Urinary bladder (tissue), 4 donors: ENCODE results near the gene MAPK9. TPM values are rescaled to one million over a fixed set of nuclear protein-coding genes. Genes with fewer than 3 reads are reported as not detected.

Source experiments
- DNase-seq: peaks from one replicate; pipeline ENCODE4 v3.0.0-alpha.2; 2015; ENCODE audit errors: extremely low spot score
- H3K27ac ChIP-seq: one replicate; pipeline ENCODE4 v1.5.1; 2013; ENCODE audit warnings: low read depth, mild to moderate bottlenecking, moderate library complexity
- H3K36me3 ChIP-seq: one replicate; pipeline ENCODE4 v1.6.1; 2013; ENCODE audit warnings: mild to moderate bottlenecking, moderate library complexity; ENCODE audit not compliant: insufficient read depth
- H3K4me1 ChIP-seq: one replicate; pipeline ENCODE4 v1.6.1; 2013; ENCODE audit warnings: mild to moderate bottlenecking, moderate library complexity; ENCODE audit not compliant: insufficient read depth
- H3K4me3 ChIP-seq: one replicate; pipeline ENCODE4 v1.5.1; 2013; ENCODE audit warnings: low read depth, low read length
- WGBS: extraction: QIAGEN DNeasy Blood & Tissue Kit; methylation state at CpG from one replicate; pipeline ENCODE4 v1.1.7; 2013; 5-methylcytosine and 5-hydroxymethylcytosine counted together
- polyA plus RNA-seq: library from polyadenylated mRNA; stranded (reverse); fragments of 200-250 nt; gene quantifications from one replicate; pipeline ENCODE4 v1.2.3, GENCODE V29; 2013
- total RNA-seq: library from RNA; depleted of rRNA; stranded (reverse); fragments of >200 nt; gene quantifications from one replicate; pipeline ENCODE4 v1.2.3, GENCODE V29; 2014
- donor health status: healthy with polysubstance abuse.
- donor health status: healthy.

The MAPK9 gene
- total RNA-seq (40.3 TPM), polyA plus RNA-seq (24.1 TPM)

- peak; percentile 23 for DNase-seq
- Histone ChIP-seq H3K27ac (peak within 1 kb of the TSS; percentile 89), H3K4me3 (peak within 1 kb of the TSS; percentile 84), H3K36me3 (no peaks in the 10 kb centered on the region), H3K4me1 (no peaks in the 10 kb centered on the region)
- under 1% methylated on average over 122 of the region's 122 CpGs for WGBS
Observed at GRCh38 chr5:180291943-180292831, at the start of gene MAPK9. Gene MAPK9 (minus strand): TSS chr5:180292083. CDS start chr5:180280561, 11,522 bp downstream.

DNA sequence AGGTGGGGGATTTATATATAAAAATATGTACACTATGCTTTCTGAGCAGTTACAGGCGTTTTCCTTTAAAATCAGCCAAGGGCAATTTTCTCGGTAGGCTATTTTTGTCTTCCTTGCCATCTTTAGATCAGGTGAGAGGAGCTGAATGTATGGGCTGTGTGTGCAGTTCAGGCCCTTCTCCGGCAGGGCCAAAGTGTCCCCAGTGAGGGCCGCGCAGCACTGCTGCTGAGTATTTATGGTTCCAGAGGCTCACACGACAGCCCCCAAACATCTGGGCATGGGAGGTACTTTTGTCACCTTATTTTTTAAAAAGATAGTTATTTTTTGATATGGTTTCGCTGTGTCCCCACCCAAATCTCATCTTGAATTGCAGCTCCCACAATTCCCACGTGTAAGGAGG is 49.7 kb upstream of the MAPK9 start:
- Histone ChIP-seq H3K27ac (no peak overlapping the region), H3K4me3 (no peak overlapping the region), H3K4me1 (no peaks in the 10 kb centered on the region), H3K36me3 (no peaks in the 10 kb centered on the region)
- DNase-seq = no peak
- WGBS = 94% methylated on average over 8 of the region's 8 CpGs

DNA sequence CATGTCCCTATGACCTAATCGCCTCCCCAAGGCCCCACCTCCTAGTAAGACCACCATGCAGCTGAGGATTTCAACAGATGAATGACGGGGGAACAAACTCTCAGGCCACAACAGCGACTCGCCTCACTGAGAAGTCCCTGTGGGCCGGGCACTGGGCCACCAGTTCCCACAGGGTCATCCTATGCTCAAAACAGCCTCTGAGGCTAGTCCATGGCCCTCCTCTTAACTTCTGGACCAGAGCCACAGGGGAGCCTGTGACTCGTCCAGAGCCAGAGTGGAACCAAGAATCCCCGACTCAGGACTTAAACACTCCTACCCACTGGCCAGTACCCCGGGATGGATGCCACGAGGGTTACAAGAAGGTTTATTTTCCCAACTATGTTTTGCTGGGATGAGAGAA is 49.0 kb upstream of the MAPK9 start:
- WGBS = 82% methylated on average over 9 of the region's 9 CpGs
- DNase-seq = no peak

GRCh38 chr5:180339583-180340183 is 47.8 kb upstream of the MAPK9 start:
- H3K4me3 ChIP-seq = no peak overlapping the region
- 80% methylated on average over 7 of the region's 7 CpGs for WGBS
- H3K27ac ChIP-seq = no peak overlapping the region
- H3K4me1 ChIP-seq = no peaks in the 10 kb centered on the region
- H3K36me3 ChIP-seq = no peaks in the 10 kb centered on the region
- no peak for DNase-seq

More for the DNA sequence above, 49.0 kb upstream of the MAPK9 start:
- Histone ChIP-seq H3K4me1 (no peaks in the 10 kb centered on the region), H3K36me3 (no peaks in the 10 kb centered on the region), H3K27ac (no peak overlapping the region), H3K4me3 (no peak overlapping the region)

DNA sequence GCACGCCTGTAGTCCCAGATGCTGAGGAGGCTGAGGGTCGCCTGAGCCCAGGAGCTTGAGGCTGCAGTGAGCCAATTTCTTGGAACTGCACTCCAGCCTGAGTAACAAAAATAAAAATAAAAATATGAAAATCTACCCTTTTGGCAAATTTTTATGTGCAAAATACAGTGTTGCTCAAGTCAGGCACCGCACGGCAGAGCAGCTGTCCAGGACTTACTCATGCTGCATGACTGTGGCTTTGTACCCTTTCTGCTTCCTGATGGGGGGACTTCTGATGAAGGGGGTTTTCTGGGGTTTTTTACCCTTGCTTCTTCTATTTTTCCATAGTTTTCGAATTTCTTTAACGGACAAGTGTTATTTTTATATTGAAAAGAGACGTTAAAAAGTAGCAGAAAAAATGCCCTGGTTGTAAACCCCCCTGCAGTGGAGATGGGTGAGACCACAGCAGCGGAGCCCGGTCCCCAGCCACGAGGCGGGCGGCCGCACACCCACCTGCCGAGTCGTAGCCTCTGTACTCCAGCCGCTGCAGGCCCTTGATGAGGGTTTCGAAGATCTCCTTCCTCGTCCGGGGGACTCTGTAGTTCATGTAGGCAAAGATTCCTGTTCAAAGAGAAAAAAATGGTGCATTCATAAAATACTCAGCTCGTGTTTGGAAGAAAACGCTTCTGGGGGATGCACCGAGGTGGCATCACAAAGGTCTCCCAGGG is 46.3 kb upstream of the MAPK9 start:
- Histone ChIP-seq H3K36me3 (no peaks in the 10 kb centered on the region), H3K4me1 (no peaks in the 10 kb centered on the region), H3K4me3 (no peak overlapping the region), H3K27ac (no peak overlapping the region)
- no peak for DNase-seq
- WGBS = 95% methylated on average over 22 of the region's 22 CpGs

DNA sequence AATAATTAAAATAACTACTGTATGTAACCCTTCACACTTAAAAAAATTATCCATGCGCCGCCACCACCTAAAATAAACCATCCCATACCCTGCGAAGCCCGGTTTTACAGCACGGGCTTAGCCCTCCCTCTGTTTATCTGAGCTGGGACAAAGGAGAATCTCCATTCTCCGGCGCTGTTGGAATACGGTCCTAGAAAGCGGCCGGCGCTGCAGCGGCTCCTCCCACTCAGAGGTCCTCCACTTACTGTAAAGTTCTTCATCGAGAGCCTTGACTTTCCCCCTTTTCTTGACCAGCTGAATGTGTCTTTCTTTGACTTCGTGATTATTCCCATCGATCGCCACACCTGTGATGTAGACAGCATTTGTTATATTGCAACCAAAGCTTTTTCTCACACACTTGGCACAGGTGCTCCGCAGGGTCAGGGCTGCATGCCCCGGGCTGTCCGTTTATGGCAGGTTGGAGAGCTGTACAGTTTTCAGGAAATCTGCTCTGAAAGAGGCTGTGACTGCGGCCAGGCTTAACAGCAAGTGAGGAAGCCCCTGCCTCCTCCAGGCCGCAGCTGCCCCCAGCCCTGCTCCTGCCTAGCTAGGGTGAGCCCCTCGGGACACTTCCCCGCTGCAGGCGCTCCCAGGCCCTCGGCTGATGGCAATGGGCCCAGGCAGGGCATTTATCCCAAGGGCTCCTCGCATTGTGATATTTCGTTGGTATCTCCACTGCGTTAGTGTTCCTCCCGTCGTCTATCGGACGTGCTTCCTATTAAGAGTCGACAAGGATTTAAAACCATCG is 44.5 kb upstream of the MAPK9 start:
- Histone ChIP-seq H3K4me3 (no peak overlapping the region), H3K27ac (no peak overlapping the region), H3K4me1 (no peaks in the 10 kb centered on the region), H3K36me3 (no peaks in the 10 kb centered on the region)
- DNase-seq = no peak
- WGBS = 92% methylated on average over 34 of the region's 34 CpGs

DNA sequence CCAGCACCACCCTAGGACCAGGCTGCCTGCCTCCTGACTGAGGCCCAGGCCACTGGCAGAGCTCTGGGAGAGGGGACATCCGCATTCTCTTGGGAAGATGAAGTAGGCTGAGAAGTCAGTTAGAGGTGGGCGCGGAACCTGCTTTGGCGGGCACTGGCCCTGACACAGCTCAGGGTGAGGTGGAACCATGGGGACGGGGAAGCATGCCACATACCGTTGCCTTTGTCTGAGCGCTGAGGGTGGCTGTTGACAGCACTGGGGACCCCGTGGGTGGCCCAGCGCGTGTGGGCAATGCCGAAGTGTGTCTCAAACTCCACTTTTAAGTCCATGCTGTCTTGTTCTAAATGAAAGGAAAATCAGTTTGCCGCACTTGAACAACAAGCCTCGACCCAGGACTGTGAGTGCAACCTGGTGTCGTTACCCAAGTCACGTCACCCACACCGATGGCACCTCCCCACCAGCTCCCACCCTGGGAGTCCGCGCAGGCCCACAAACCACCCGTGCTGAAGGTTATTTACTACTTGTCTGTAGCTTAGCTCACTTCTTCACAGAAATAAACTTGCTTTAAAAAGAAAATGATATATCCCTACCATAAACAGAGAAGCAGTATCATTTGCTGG is 43.8 kb upstream of the MAPK9 start:
- Histone ChIP-seq H3K4me1 (no peaks in the 10 kb centered on the region), H3K36me3 (no peaks in the 10 kb centered on the region), H3K27ac (no peak overlapping the region), H3K4me3 (no peak overlapping the region)
- no peak for DNase-seq
- WGBS = 96% methylated on average over 19 of the region's 19 CpGs

GRCh38 chr5:180334751-180335613 is 43.1 kb upstream of the MAPK9 start:
- H3K4me3 ChIP-seq = no peak overlapping the region
- no peaks in the 10 kb centered on the region for H3K36me3 ChIP-seq
- H3K4me1 ChIP-seq = no peaks in the 10 kb centered on the region
- 85% methylated on average over 15 of the region's 15 CpGs for WGBS
- no peak for DNase-seq
- H3K27ac ChIP-seq = no peak overlapping the region

- Histone ChIP-seq H3K27ac (no peak overlapping the region), H3K36me3 (no peaks in the 10 kb centered on the region), H3K4me3 (no peak overlapping the region), H3K4me1 (no peaks in the 10 kb centered on the region)
- 92% methylated on average over 6 of the region's 6 CpGs for WGBS
- no peak for DNase-seq
Observed at GRCh38 chr5:180334176-180334575, 42.3 kb upstream of the MAPK9 start.

DNA sequence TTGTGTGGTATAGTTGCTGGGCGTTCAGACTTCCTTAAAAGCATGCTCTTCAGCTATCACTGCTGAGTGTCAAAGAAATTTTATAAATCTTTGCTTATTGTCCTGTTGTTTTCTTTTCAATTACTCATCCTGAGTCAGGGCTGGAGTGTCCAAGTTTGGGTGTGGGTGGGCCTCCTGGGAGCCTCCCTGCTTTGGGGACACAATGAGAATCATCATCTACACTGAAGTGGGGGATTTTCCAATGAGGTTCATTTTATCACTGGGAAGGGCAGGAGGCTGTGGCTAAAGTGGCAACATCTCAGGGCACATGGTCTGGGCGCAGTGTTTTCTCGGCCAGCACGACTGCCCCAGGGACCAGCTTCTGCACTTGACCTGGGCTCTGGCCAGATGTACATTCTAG is 41.8 kb upstream of the MAPK9 start:
- H3K27ac ChIP-seq = no peak overlapping the region
- H3K4me3 ChIP-seq = no peak overlapping the region
- no peaks in the 10 kb centered on the region for H3K36me3 ChIP-seq
- 86% methylated on average over 4 of the region's 4 CpGs for WGBS
- H3K4me1 ChIP-seq = no peaks in the 10 kb centered on the region
- DNase-seq = no peak

DNA sequence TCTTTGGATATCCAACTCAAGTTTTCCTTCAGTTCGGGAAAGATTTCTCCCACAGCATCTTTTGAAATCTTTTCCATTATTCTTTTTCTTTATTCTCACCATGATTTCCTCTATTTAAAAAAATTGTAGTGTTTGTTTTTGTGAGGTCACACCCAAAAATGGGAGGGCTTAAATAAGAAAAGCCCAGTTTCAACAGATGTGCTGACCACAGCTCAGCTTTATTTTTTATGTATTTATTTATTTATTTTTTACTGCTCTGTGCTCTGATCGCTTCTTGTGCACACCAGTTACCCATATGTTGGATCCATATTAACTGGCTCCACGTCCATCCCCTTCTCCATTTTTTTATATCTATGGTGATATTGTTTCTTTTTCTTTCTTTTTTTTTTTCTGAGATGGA is 41.0 kb upstream of the MAPK9 start:
- H3K36me3 ChIP-seq = no peaks in the 10 kb centered on the region
- H3K4me1 ChIP-seq = no peaks in the 10 kb centered on the region
- H3K27ac ChIP-seq = no peak overlapping the region
- WGBS = 93% methylated on average over 3 of the region's 3 CpGs
- H3K4me3 ChIP-seq = no peak overlapping the region
- DNase-seq = no peak

DNA sequence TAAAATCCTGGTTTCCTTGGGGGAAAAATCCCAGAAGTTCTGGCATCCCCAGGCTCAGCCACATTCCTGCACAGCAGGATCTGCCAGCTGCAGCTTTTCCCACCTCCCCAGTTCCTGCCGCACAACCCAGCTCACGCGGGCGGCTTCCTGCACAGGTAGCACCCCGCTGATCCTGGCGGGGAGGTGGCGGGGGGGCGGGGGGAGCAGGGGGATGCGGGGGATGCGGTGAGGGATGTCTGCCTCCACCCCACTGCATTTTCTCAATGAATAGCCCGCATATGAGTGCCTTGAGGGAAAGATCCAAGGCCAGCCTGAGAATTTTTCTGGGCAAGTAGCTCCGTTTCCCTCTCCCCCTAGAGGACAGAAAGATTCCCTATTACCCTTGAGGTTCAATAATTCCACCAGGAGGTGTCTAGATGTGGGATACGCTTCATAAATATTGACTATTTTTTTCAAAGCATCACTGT is 40.2 kb upstream of the MAPK9 start:
- WGBS = 25% methylated on average over 13 of the region's 13 CpGs
- no peaks in the 10 kb centered on the region for H3K4me1 ChIP-seq
- H3K36me3 ChIP-seq = no peaks in the 10 kb centered on the region
- no peak overlapping the region for H3K4me3 ChIP-seq
- DNase-seq = no peak
- no peak overlapping the region for H3K27ac ChIP-seq
